ENCODE measurements around the gene SNTA1. TPM values are rescaled to one million over a fixed set of nuclear protein-coding genes. Genes with fewer than 3 reads are reported as not detected.

The SNTA1 gene
- total and polyA plus RNA-seq, 2 of the 13 experiments (the other 11 are each of a cell fraction or from before 2014, with no cell fraction given), result 16.4 to 18.3 TPM

DNA sequence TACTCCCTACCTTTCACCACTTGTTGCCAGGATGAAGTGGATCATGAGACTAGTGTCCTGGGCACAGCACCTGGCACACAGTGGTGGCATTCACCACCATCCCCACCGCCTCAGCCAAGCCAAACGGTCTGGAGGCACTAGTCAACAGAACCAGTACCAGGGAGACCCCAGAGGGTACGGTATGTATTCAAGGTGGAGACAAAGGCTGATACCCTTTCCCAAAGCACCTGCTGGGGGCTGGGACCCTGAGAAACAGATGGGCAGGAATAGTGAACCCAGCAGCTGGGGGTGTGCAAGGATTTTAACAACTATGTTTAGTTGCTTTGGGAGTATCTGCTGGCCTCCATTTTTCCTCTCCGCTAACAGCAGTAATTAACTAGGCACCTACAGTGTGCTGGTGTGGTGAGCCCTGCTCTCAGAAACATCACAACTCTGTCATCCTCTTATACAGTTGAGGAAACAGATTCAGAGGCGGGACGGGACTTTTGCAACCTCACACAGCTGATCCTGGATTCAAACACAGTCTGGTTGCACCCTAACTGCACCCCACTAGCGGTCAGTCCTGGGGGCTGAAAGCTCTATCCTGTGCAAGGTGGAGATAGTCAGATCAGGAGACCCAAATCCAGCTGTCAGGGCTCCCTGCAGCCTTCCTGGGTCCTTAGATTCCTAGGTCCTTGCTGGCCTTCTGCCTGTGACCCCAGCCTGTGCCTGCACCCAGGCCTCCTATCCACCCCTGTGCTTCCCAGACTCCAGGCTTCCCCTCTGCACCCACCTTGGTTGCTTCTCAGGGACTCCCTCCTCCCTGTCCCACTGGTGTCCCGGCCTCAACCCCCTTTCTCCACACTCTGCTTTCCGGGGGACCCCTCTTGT lies 1.2 kb downstream of the SNTA1 start (continued):
- TF ChIP-seq NFATC3 (CRISPR knock-in tag; IDR thresholded peaks at IDR 0.05), result no peak
- TF ChIP-seq ZNF430 (CRISPR knock-in tag; IDR thresholded peaks at IDR 0.05), result 0 out of 2 replicates have a peak, but pooled peaks have one; percentile 26
- TF ChIP-seq NCOA2 (CRISPR knock-in tag; IDR thresholded peaks at IDR 0.05), result no peak
- TF ChIP-seq, protein P1, sequence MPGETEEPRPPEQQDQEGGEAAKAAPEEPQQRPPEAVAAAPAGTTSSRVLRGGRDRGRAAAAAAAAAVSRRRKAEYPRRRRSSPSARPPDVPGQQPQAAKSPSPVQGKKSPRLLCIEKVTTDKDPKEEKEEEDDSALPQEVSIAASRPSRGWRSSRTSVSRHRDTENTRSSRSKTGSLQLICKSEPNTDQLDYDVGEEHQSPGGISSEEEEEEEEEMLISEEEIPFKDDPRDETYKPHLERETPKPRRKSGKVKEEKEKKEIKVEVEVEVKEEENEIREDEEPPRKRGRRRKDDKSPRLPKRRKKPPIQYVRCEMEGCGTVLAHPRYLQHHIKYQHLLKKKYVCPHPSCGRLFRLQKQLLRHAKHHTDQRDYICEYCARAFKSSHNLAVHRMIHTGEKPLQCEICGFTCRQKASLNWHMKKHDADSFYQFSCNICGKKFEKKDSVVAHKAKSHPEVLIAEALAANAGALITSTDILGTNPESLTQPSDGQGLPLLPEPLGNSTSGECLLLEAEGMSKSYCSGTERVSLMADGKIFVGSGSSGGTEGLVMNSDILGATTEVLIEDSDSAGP (CRISPR knock-in tag; IDR thresholded peaks at IDR 0.05; ENCODE audit: borderline replicate concordance), result peak; percentile 55; the same call in 1 of the 2 replicates

DNA sequence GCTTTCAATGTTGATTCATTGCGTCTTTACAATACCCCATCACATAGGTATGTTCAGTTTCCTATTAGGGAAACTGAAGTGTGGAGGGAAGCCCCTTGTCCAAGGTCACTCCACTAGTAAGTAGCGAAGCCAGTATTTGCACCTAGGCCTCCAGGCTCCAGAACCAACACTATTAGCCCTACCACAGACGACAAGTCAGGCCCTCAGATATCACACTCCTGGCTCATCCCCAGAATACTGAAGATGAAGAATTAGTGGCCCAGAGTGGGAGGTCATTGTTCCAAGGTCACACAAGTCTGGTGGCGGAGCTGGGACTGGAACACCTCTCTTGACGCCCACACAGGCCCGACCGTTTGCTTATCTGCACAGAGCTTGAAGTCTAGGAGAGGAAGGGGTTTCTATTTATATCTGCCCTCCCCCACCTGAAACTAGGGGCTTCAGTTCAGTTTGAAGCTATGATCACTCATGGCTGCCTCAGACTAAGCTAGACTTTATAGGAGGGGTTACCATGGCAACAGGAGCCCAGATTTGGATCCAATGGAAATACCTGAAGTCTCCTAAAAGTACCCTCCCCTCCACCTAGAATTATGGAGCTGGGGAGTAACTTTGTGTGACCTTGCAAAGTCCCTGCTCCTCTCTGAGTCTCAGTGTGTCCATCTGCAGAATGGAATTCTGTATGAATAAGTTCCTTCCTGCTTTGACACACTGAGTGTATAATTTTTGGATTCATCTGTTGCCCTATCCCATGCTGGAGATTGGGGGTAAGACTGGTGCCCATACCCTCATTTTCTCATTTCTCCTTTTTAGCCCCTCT lies 2.2 kb downstream of the SNTA1 start:
- in situ Hi-C loops (cut with HindIII; ENCODE audit: extremely low pct_ligation_motif_present, low pct_unique_long_range_greater_than_20kb), result no loop called here
- Histone ChIP-seq H3K27me3 (ENCODE audit: control insufficient read depth in 1 of 2, insufficient read depth in 2 of 2, low read length in 2 of 2) (peaks cover 0 to 6% of the 10 kb centered on the region in 2 experiments; a peak in 2 of 5 replicates), H3K4me3 (replicated peaks in 1 of 3; ENCODE audit: insufficient read depth in 1 of 3, low read depth in 2 of 3, low read length in 3 of 3) (peak overlapping the region in 1 of 3 experiments; percentile 6; a peak in 1 of 6 replicates), H3K9me3 (ENCODE audit: low read length) (no peaks in the 10 kb centered on the region), H3K4me2 (ENCODE audit: low read depth, low read length) (peak overlapping the region; percentile 48), H3K9ac (ENCODE audit: insufficient read depth, low read depth, low read length) (no peak overlapping the region), H3K27ac (ENCODE audit: extremely low read length, insufficient read depth, low read length) (no peak overlapping the region), H3K79me2 (ENCODE audit: insufficient read depth, low read length) (no peaks in the 10 kb centered on the region), H3K36me3 (replicated peaks in 1 of 2; ENCODE audit: control insufficient read depth in 1 of 2, insufficient read depth in 2 of 2, low read length in 2 of 2) (no peaks in the 10 kb centered on the region; a peak in 1 of 5 replicates), H4K20me1 (ENCODE audit: insufficient read depth, low read length) (no peaks in the 10 kb centered on the region), H2AFZ (ENCODE audit: low read length) (no peak overlapping the region), H3K4me1 (ENCODE audit: insufficient read depth, low read length) (peaks cover 47% of the 10 kb centered on the region)
- intact Hi-C loops (cut with micrococcal nuclease; ENCODE audit: unreplicated experiment), result loop anchor here (10.0 kb wide), 1 partner anchor 293 kb away; the partner anchor contains the start of gene ZNF341
- DNase-seq (ENCODE audit: low spot score) (peak; percentile 71), FAIRE-seq (peak; percentile 83), ATAC-seq (no peak)
- CTCF ChIA-PET (ENCODE audit: low intra/inter-chr PET ratio, low total read pairs), result no interaction called here
- 3% methylated on average over 7 of the region's 7 CpGs for WGBS (ENCODE audit: low lambda C conversion rate)
- POLR2A ChIA-PET, result interaction anchor here (0.7 to 4.4 kb wide), 5 partner anchors 28 to 222 kb away, joined by 3 to 36 read pairs (median 6); partner anchors contain the start of genes CBFA2T2 and CDK5RAP1
- no TSS peak for BruUV-seq (replicated peaks)
- TF ChIP-seq HNF4A (CRISPR knock-in tag; IDR thresholded peaks at IDR 0.05) (no peak; the same call in 1 of the 2 replicates), BHLHE40 (IDR thresholded peaks at IDR 0.05; ENCODE audit: low read length) (no peak), SALL1 (CRISPR knock-in tag; IDR thresholded peaks at IDR 0.05) (peak; percentile 24; the same call in 1 of the 2 replicates), ZNF652 (CRISPR knock-in tag; IDR thresholded peaks at IDR 0.05; ENCODE audit: borderline replicate concordance, low read depth) (no peak), ZMYM3 (CRISPR knock-in tag; IDR thresholded peaks at IDR 0.05) (peak; percentile 60; the same call in 1 of the 2 replicates), POLR2A (IDR thresholded peaks at IDR 0.05; ENCODE audit: insufficient read depth in 1 of 2, low read depth in 2 of 2, low read length in 2 of 2) (0 out of 4 replicates have a peak, but pooled peaks of 1 of the 2 experiments have one; percentile 27), NR2F6 (IDR thresholded peaks at IDR 0.05) (peak; percentile 41), NR2F6 (CRISPR knock-in tag; IDR thresholded peaks at IDR 0.05) (peak; percentile 23; the same call in 1 of the 2 replicates), MIER2 (CRISPR knock-in tag; IDR thresholded peaks at IDR 0.05) (0 out of 2 replicates have a peak, but pooled peaks have one; percentile 44), TOPORS (CRISPR knock-in tag; IDR thresholded peaks at IDR 0.05) (0 out of 2 replicates have a peak, but pooled peaks have one; percentile 73), ESRRA (CRISPR knock-in tag; IDR thresholded peaks at IDR 0.05; ENCODE audit: low read depth) (peak; percentile 90)
- TF ChIP-seq, protein P2, sequence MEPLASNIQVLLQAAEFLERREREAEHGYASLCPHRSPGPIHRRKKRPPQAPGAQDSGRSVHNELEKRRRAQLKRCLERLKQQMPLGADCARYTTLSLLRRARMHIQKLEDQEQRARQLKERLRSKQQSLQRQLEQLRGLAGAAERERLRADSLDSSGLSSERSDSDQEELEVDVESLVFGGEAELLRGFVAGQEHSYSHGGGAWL (CRISPR knock-in tag; IDR thresholded peaks at IDR 0.05), result 0 out of 2 replicates have a peak, but pooled peaks have one; percentile 36
- TF ChIP-seq, protein P3, sequence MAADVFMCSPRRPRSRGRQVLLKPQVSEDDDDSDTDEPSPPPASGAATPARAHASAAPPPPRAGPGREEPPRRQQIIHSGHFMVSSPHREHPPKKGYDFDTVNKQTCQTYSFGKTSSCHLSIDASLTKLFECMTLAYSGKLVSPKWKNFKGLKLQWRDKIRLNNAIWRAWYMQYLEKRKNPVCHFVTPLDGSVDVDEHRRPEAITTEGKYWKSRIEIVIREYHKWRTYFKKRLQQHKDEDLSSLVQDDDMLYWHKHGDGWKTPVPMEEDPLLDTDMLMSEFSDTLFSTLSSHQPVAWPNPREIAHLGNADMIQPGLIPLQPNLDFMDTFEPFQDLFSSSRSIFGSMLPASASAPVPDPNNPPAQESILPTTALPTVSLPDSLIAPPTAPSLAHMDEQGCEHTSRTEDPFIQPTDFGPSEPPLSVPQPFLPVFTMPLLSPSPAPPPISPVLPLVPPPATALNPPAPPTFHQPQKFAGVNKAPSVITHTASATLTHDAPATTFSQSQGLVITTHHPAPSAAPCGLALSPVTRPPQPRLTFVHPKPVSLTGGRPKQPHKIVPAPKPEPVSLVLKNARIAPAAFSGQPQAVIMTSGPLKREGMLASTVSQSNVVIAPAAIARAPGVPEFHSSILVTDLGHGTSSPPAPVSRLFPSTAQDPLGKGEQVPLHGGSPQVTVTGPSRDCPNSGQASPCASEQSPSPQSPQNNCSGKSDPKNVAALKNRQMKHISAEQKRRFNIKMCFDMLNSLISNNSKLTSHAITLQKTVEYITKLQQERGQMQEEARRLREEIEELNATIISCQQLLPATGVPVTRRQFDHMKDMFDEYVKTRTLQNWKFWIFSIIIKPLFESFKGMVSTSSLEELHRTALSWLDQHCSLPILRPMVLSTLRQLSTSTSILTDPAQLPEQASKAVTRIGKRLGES (CRISPR knock-in tag; IDR thresholded peaks at IDR 0.05; ENCODE audit: borderline replicate concordance), result no peak
